Measurements from ENCODE around the gene TCAIM.

Gene TCAIM

GRCh38 chr3:44446929-44447328 lies 108.4 kb downstream of the TCAIM start:
- DNase-seq: no peak

- no peak for DNase-seq
Observed at GRCh38 chr3:44451441-44451840, 112.9 kb downstream of the TCAIM start.

DNA sequence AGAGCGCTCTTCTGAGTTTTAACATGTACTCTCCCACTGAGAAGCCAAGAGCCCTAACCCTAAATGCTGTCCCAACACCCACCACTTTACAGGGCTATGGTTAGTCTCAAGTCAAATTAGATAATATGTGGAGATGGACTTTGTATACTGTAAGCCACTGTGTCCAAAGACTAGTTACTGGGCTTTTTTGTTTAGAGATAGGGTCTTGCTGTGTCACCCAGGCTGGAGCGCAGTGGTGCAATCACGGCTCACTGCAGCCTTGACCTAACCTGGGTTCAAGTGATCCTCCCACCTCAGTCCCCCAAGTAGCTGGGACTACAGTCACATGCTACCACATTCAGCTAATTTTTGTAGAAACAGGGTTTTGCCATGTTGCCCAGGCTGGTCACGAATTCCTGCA lies 115.7 kb downstream of the TCAIM start:
- no peak for DNase-seq

DNA sequence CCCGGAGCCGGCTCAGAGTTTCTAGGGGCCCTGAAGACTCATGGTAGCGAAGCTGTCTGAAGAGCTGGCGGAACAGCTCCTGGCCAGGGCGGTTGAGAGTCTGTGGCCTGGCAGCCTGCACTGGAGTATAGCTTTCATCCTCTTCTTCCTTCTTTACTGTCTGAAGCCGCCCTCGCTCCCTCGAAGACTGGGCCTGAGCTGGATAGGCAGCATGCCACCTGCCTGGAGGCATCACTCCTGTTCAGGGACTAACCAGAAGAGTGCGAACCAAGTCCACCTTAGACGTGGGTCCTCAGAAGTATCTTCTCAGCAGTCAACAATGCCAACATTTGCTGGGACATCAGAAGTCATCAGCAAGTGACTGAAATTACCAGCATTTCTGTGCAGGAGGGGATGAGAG lies 116.8 kb downstream of the TCAIM start:
- no peak for DNase-seq
